NCI-H1048 (cell line): ENCODE measurements around the gene DDX20.

Experiments used
- DNase-seq: peaks from one replicate; lab custom pipeline; 2025; lab: John Stamatoyannopoulos, UW

DDX20 gene

GRCh38 chr1:111755331-111756123, at the start of gene DDX20:
Gene DDX20 (plus strand): TSS chr1:111755901. CDS start chr1:111755925, 24 bp downstream.
- DNase-seq = peak; percentile 90

- DNase-seq = no peak
These were observed 48.8 kb upstream of the DDX20 start for GRCh38 chr1:111706921-111707320.

- DNase-seq = no peak
These were observed 47.8 kb upstream of the DDX20 start for GRCh38 chr1:111707906-111708305.

GRCh38 chr1:111709986-111710385, 45.7 kb upstream of the DDX20 start:
- no peak for DNase-seq

DNA sequence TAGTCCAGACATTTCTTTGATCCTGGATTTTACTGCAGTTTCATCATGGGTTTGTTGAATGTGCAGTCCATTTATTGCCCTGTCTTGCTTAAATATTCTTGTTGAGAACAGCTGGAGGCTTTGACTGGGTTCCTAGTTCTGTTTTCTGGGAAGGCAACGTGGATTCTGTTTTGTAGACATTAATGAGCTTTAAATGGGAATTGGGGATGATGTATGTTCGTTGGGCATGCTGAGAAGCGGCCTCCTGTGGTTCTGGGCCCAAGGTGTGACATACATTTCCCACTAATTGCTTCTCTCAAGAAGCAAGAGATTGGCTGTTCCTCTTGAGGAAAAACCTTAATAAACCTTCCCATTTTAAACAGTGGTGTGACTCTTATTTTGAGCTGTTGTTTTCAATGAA, 39.4 kb upstream of the DDX20 start:
- DNase-seq = no peak

DNA sequence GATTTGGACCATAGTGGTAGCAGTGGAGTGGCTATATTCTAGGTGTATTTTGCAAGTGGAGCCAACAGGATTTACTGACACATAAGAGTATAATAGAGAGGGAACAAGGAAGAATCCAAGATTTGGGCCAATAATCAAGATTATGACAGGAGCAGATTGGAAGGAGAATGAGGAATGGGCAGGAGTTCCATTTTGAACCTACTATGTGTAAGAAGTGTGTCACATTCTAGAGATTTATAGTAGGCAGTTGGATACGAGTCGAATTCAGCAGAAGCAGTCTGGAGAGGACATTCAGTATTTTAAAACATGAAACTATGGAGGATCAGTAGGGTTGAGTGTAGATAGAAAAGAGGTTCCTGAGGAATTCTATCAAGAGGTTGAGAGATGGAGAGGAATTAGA, 38.3 kb upstream of the DDX20 start:
- no peak for DNase-seq

DNA sequence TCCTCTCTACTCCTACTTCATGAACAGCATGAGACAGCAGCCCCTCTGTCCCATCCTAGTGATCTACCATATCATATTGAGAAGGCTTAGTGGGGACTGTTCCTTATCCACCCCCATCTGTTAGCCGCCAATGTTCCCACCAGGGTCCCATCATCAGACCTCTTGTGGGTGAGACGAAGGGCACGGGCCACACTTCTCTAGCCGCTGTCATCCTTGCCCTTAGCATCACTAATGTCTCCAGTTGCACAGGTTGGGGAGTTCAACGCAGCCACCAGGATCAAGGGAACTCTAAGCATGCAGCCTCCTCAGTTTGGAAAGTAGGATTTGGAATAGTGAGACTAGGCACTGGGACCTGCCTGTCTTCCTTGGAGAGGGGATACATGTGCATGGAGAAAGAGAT, 36.6 kb upstream of the DDX20 start:
- DNase-seq = no peak

DNA sequence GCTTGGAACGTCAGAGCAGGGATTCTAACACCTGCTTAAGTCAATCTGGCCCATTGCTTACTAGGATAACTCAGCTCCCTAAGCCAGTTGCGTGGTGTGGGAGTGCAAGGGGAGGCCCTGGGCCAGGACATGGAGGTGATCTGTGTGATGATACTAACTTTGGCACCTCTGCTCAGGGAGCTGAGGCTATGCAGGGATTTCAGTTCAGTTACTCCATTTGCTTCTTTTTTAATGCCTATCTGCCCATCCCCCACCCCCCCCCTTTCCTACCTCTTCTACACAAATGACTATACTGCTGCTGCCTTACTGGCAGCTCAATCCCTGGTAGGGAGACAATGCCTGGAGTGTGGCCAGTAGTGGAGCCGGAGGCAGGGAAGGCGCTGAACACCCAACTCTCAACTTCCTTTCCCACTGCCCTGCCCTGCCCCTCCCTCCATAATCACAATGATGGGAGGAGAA, 36.0 kb upstream of the DDX20 start:
- DNase-seq = no peak

GRCh38 chr1:111720274-111720976, 35.3 kb upstream of the DDX20 start:
- no peak for DNase-seq

DNA sequence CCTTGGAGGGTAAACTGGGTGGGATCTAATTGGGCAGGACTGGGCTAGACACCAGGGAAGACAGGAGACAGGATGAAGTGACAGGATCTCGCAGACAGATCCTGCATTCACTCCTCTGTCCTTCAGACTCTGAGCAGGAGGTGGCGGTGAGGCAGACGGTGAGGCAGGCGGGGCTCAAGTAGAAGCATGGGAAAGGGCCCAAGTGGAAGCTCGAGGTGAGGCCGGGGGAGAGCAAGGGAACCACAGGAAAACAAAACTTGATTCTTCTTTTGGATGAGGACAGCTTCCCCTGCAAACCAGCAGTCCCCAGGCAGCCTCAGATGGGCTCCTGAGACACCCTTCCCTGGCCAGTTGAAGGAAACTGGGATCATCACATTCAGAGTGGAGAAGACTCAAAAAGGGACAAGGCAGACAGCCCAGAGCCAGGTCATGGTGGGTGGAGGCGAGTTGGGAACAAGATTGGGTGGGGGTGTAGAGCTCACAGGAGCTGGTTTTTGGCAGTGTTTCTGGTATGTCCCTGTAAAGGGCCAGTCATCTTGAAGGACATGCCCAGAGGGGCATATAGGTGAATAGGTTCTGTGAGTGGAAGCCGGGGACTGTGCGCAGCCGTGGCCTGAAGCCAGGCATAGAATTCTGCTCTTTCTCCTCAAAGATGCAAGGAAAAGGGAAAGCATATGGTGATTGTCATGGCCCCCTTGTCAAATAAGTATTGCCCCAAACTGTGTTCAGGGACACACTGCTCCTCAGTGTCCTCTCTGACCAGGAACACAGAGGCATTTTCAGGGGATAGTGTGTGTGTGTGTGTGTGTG, 34.5 kb upstream of the DDX20 start:
- no peak for DNase-seq

GRCh38 chr1:111723091-111723806, 32.5 kb upstream of the DDX20 start:
- DNase-seq = no peak

- DNase-seq = no peak
These were observed 31.8 kb upstream of the DDX20 start for GRCh38 chr1:111723871-111724270.

- no peak for DNase-seq
These were observed 30.5 kb upstream of the DDX20 start for GRCh38 chr1:111725192-111725591.

DNA sequence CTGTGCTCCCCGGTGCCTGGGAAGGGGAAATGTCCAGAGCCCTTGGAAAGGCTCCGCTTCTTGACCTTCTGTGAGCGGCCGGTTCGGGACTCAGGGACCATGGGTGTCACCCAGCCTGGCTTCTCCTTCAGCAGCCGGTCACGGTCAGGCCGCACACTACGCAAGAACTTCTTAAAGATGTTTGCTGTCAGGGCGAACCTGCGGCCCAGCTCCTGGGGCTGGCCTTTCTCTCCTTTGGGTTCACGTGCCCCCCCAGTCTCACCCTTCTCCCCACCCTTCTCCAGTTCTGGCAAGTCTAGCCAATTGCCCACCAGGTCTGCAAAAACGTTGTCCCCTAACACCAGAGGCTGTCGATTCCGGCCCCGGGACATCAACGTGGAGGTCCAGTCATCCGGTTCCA, 28.6 kb upstream of the DDX20 start:
- no peak for DNase-seq

DNA sequence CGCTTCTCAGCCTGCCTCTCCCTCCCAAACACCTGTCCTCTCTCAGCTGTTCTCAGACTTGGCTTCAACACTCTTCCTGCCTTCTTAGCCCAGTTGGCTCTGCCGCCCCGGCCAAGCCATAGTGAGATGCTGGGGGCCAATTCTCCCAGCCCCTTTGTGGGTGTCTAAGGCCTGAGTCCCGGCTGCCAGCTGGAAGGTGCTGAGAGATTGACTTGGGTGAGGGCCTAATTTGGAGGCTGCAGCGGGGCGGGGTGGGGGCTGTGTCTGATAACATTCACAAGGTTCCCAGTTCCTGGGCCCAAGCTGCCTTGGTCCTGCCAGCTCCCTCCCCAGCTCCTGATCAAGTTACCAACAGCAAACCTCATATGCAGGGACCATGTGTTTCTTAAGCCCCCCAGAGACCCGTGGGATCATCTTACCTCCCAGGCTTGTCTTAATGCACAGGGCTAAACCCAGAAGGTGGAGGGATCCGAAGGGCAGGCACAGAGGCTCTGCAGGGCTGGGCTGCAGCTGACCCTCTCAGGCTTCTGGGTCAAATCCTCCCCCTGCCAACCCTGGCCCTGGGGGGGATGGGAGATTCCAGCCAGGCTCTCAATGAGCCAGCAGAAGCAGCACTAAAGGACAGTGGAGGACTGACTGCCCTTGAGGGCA, 26.3 kb upstream of the DDX20 start:
- no peak for DNase-seq

GRCh38 chr1:111729946-111730681, 25.6 kb upstream of the DDX20 start:
- DNase-seq = no peak

GRCh38 chr1:111730706-111731105, 25.0 kb upstream of the DDX20 start:
- no peak for DNase-seq

GRCh38 chr1:111731956-111732355, 23.7 kb upstream of the DDX20 start:
- no peak for DNase-seq

- no peak for DNase-seq
These were observed 23.0 kb upstream of the DDX20 start for GRCh38 chr1:111732718-111733117.

- no peak for DNase-seq
These were observed 22.3 kb upstream of the DDX20 start for GRCh38 chr1:111733183-111733991.
